Measurements from ENCODE around the gene MYO15A.

The MYO15A gene

DNA sequence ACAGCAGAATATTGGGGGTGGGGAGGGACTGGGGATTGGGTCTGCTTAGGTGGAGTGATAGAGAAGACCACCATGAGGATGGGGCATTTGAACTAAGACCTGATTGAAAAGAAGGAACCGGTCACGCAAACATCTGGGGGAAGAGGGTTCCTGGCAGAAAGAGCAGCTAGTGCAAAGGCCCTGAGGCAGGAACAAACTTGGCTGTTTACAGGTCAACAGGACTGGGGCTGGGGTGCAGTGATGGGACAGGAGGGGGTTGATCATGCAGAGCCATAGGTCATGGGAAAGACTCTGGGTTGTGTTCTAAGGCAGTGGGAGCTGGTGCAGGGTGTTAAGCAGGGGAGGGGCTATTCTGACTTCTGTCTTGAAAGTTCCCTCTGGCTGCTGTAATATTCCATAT, 18.9 kb upstream of the MYO15A start:
- TF ChIP-seq, protein P1, sequence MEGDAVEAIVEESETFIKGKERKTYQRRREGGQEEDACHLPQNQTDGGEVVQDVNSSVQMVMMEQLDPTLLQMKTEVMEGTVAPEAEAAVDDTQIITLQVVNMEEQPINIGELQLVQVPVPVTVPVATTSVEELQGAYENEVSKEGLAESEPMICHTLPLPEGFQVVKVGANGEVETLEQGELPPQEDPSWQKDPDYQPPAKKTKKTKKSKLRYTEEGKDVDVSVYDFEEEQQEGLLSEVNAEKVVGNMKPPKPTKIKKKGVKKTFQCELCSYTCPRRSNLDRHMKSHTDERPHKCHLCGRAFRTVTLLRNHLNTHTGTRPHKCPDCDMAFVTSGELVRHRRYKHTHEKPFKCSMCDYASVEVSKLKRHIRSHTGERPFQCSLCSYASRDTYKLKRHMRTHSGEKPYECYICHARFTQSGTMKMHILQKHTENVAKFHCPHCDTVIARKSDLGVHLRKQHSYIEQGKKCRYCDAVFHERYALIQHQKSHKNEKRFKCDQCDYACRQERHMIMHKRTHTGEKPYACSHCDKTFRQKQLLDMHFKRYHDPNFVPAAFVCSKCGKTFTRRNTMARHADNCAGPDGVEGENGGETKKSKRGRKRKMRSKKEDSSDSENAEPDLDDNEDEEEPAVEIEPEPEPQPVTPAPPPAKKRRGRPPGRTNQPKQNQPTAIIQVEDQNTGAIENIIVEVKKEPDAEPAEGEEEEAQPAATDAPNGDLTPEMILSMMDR (IDR thresholded peaks at IDR 0.05), result no peak
- TF ChIP-seq ZFX (IDR thresholded peaks at IDR 0.05; ENCODE audit: borderline replicate concordance), result no peak
- peak overlapping the region; percentile 89; the same call in 1 of the 2 replicates for H3K27ac ChIP-seq

DNA sequence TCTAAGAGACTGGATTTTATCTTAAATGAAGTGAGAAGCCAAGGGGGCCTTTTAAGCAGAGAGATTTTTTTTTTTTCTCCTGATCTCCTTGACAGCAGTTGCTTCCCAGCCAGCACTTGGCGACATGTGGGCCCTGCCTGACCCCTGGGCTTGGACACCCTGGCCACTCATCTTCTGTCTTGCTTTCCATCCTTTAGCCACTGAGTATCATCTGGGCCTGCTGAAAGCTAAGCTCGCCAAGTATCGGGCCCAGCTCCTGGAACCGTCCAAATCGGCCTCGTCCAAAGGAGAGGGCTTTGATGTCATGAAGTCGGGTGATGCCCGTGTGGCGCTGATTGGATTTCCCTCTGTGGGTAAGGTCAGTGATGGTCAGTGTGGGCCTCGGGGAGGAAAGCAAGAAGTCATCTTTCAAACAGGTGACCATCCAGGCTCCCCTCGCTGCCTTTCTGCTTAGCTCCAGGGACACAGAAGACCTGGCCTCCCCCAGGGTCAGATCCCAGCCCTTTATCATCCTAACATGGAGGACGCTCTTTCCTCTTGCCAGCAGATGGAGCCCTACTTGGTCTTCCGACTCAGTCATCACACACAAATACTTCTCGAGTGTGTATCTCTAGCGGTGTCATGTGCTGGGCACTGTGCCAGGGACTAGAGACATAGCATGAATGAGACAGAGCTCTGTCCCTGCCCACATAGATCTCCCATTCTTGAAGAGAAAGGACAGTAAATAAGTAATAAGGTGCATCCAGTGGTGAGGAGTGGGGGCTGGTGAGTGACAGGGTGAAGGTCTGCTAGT, 14.7 kb upstream of the MYO15A start:
- no peak for TF ChIP-seq ZFX (IDR thresholded peaks at IDR 0.05; ENCODE audit: borderline replicate concordance)
- TF ChIP-seq, protein P1 (IDR thresholded peaks at IDR 0.05), result peak; percentile 58
- no peak overlapping the region for H3K27ac ChIP-seq

GRCh38 chr17:18094409-18094807, 14.1 kb upstream of the MYO15A start:
- no peak overlapping the region for H3K27ac ChIP-seq
- TF ChIP-seq, protein P1 (IDR thresholded peaks at IDR 0.05), result no peak
- TF ChIP-seq ZFX (IDR thresholded peaks at IDR 0.05; ENCODE audit: borderline replicate concordance), result no peak

DNA sequence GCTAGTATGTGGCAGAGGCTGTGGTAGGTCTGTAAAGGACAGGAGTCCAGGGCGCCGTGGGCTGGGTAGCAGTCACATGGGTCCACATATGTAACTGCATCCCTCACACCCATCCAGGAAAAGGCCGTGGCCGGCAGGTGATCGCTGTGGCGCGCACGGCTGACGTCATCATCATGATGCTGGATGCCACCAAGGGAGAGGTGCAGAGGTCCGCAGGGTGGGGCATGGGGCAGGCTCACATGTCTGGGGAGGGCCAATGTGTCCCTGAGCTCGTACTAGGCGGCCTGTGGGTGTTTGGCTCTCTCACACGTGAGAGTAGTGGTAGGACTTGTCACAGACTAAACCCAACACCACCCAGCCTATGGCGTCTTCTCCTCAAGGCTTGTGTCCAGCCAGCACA, 9.0 kb upstream of the MYO15A start:
- H3K27ac ChIP-seq, result no peak overlapping the region
- TF ChIP-seq, protein P1 (IDR thresholded peaks at IDR 0.05), result no peak
- TF ChIP-seq ZFX (IDR thresholded peaks at IDR 0.05; ENCODE audit: borderline replicate concordance), result no peak

DNA sequence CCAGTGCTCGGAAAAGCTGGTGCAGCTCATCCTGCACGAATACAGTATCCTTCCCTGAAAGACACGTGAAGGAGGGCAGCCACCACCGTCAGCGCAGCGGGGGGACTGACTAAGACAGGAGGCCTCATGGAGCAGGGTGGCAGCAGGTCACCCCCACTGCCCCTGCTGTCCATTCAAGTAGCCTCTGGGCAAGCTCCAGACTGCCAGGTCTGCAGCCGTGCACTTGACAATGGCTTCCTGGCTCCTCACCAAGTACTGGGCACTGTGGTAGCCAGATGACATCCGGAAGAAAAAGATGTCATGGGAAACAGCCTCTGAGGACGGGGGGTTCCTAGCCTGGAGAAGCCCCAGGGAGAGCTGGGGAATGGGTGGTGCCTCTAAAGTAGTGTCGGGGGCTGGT, 7.9 kb upstream of the MYO15A start:
- H3K27ac ChIP-seq, result no peak overlapping the region
- no peak for TF ChIP-seq ZFX (IDR thresholded peaks at IDR 0.05; ENCODE audit: borderline replicate concordance)
- TF ChIP-seq, protein P1 (IDR thresholded peaks at IDR 0.05), result no peak

GRCh38 chr17:18101828-18102227, 6.7 kb upstream of the MYO15A start:
- TF ChIP-seq, protein P1 (IDR thresholded peaks at IDR 0.05), result no peak
- no peak for TF ChIP-seq ZFX (IDR thresholded peaks at IDR 0.05; ENCODE audit: borderline replicate concordance)
- H3K27ac ChIP-seq, result no peak overlapping the region

- TF ChIP-seq ZFX (IDR thresholded peaks at IDR 0.05; ENCODE audit: borderline replicate concordance), result no peak
- TF ChIP-seq, protein P1 (IDR thresholded peaks at IDR 0.05), result no peak
- H3K27ac ChIP-seq, result no peak overlapping the region
Observed at GRCh38 chr17:18102640-18103039, 5.9 kb upstream of the MYO15A start.

All from 22Rv1 (cell line).